ENCODE data around the gene NKAIN2. TPM values are rescaled to one million over a fixed set of nuclear protein-coding genes. Genes with fewer than 3 reads are reported as not detected.

Gene NKAIN2
- 1 to 10 TPM in 1 of 10 donors, under 1 TPM in 8, not detected in 1; 0.15 to 3.0 (median 0.32) TPM for total RNA-seq
- polyA plus RNA-seq = under 1 TPM; 0.07 to 0.12 TPM
- long read RNA-seq, donor 1, partial matches to known transcripts = 0 of 1 reads
- long read RNA-seq, donor 1, other reads (novel, unspliced or antisense) = 1 of 1 reads
- long read RNA-seq, donor 2 = 0 reads
- long read RNA-seq, donor 3, partial matches to known transcripts = 2 of 4 reads
- long read RNA-seq, donor 3, other reads (novel, unspliced or antisense) = 2 of 4 reads

DNA sequence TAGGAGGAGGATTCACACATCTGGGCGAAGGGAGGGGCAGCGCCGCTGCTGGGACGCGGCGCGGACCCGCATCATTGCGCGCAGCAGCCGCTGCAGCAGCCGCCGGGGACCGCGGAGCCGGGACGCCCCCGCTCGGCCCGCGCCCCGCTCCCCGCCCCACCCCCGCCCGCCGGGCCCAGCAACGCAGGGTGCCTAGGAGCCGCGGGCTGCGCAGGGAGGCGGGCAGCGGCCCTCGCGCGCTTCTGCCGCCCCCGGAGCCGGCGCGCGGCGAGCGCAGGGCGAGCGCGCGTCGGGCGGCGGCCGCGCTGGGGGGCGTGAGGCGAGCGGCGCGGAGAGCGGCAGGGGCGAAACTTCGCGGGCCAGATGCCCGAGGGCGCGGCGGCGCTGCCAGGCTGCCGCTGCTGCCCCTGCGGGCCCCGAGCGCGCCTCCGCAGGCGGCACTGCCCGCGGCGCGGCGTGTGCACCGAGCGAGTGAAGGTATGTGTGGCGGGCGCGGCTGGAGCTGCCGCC is at the start of gene NKAIN2:
Gene NKAIN2 (plus strand): TSS at position 362 of the 510 bp plus-strand sequence.
- Histone ChIP-seq H3K36me3 (no peaks in the 10 kb centered on the region), H3K27ac (no peak within 1 kb of the TSS), H3K27me3 (peaks cover 0 to 81% (median 47%) of the 10 kb centered on the region in 7 donors), H3K4me3 (peak within 1 kb of the TSS; percentile 19 to 65 (median 56)), H3K4me1 (peaks cover 0 to 17% (median 7%) of the 10 kb centered on the region in 9 donors), H3K9me3 (no peaks in the 10 kb centered on the region)
- TF ChIP-seq, protein P1, sequence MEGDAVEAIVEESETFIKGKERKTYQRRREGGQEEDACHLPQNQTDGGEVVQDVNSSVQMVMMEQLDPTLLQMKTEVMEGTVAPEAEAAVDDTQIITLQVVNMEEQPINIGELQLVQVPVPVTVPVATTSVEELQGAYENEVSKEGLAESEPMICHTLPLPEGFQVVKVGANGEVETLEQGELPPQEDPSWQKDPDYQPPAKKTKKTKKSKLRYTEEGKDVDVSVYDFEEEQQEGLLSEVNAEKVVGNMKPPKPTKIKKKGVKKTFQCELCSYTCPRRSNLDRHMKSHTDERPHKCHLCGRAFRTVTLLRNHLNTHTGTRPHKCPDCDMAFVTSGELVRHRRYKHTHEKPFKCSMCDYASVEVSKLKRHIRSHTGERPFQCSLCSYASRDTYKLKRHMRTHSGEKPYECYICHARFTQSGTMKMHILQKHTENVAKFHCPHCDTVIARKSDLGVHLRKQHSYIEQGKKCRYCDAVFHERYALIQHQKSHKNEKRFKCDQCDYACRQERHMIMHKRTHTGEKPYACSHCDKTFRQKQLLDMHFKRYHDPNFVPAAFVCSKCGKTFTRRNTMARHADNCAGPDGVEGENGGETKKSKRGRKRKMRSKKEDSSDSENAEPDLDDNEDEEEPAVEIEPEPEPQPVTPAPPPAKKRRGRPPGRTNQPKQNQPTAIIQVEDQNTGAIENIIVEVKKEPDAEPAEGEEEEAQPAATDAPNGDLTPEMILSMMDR (IDR thresholded peaks at IDR 0.05) = no peak
- DNase-seq = no peak
- intact Hi-C loops (cut with DNase I) = loop anchor here in 9 of 10 donors (2.0 to 10.0 kb wide), 7 partner anchors 161 to 1049 kb away; no protein-coding TSS in a partner anchor
- 1% methylated on average over 44 to 81 of the region's 84 CpGs for WGBS, 2 donors
- peak in 4 of 8 donors; percentile 17 to 73 (median 44) for ATAC-seq

DNA sequence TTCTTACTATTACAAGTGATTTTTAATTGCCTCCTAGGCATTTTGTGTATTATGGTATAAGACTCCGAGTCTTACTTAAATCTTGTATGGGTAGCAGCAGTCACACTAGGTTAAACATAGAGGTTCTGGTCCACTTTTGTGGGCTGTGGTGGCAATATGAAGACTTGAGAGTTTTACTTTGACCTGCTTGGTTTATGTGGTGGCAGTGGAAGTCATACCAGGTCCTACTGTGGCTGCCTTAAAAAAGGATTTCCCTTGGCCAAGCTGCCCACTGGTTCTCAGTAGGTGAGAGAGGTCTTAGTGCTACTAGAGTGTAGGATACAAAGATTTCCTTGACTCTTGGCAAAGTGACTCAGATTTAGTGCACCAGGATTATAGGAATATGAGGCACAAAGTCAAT is 44.2 kb upstream of the NKAIN2 start:
- H3K4me3 ChIP-seq = no peak overlapping the region
- H3K27ac ChIP-seq = no peak overlapping the region
- 92 to 96% methylated on average over 1 of the region's 1 CpG for WGBS, 2 donors
- H3K9me3 ChIP-seq = peaks cover 0 to 23% (median 0%) of the 10 kb centered on the region in 11 donors
- DNase-seq (no peak), ATAC-seq (no peak)
- TF ChIP-seq, protein P1 (IDR thresholded peaks at IDR 0.05) = no peak
- intact Hi-C loops (cut with DNase I) = no loop called here
- no peaks in the 10 kb centered on the region for H3K27me3 ChIP-seq
- no peaks in the 10 kb centered on the region for H3K36me3 ChIP-seq
- H3K4me1 ChIP-seq = no peaks in the 10 kb centered on the region

DNA sequence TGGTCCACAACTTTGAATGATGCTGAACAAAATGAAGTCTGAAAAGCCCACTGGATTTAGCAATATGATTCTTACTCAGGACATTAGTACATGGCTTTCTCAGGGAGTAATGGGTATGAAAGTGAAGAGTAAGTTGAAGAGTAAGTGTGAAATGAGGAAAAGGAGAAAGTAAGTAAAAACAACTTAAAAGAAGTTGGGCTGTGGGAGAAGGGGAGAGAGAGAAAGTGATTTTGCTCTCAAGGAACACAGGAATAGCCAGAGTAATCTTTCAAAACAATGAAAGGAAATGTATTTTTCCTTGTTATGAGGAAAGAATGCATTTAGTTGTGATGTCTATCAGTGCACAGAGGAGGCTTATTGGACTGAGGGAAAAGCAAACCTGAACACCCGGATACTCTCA is 39.8 kb upstream of the NKAIN2 start:
- ATAC-seq = no peak
- Histone ChIP-seq H3K9me3 (no peaks in the 10 kb centered on the region), H3K27ac (no peak overlapping the region), H3K4me3 (no peak overlapping the region), H3K27me3 (no peaks in the 10 kb centered on the region), H3K4me1 (no peaks in the 10 kb centered on the region), H3K36me3 (no peaks in the 10 kb centered on the region)
- DNase-seq = no peak
- intact Hi-C loops (cut with DNase I) = no loop called here
- TF ChIP-seq, protein P1 (IDR thresholded peaks at IDR 0.05) = no peak
- 45 to 59% methylated on average over 1 of the region's 1 CpG for WGBS, 2 donors

DNA sequence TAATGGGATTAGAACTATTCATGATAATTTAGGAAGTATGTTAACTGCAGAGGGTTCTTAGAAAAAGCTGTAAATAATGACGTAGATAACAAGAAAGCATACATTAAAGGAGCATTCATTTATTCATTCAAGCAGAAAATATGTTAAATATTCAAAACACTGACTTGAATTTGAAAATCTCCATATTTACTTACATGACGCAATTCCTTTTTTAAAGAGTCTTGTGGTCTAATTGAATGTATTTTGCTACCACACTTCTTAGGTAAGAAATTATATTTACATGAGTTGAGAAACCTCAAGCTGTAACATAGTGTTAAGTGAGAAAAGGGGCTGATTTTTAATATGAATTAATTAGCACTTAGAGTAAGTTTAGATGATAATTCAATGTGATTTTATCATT is 38.9 kb upstream of the NKAIN2 start:
- ATAC-seq = no peak
- intact Hi-C loops (cut with DNase I) = no loop called here
- H3K36me3 ChIP-seq = no peaks in the 10 kb centered on the region
- no peaks in the 10 kb centered on the region for H3K9me3 ChIP-seq
- WGBS, 2 donors = 79 to 83% methylated on average over 2 of the region's 2 CpGs
- TF ChIP-seq, protein P1 (IDR thresholded peaks at IDR 0.05) = no peak
- H3K4me1 ChIP-seq = no peaks in the 10 kb centered on the region
- DNase-seq = no peak
- no peak overlapping the region for H3K4me3 ChIP-seq
- no peaks in the 10 kb centered on the region for H3K27me3 ChIP-seq
- no peak overlapping the region for H3K27ac ChIP-seq

Data from heart right ventricle (tissue), 16 donors.